A673 (cell line): ENCODE results near the gene PILRA. TPM values are rescaled to one million over a fixed set of nuclear protein-coding genes. Genes with fewer than 3 reads are reported as not detected.
"Not testable (repeated sequence)": the region's sequence is repeated elsewhere in the genome, so short reads cannot be mapped to it uniquely, and the experiment has no call there.

Experiments
- BruUV-seq: library from RNA; stranded (reverse); fragments of 400-500 nt; replicated peaks from 2 replicates; lab custom pipeline; 2021; lab: Mats Ljungman, UMichigan
- CTCF ChIA-PET: fragments of 300-600 bp; sonication (Branson Sonifier 250); formaldehyde crosslinking; loops from one replicate; lab custom pipeline; 2022; ENCODE audit warnings: antibody characterized with exemption; lab: Charles Lee
- POLR2A ChIA-PET: fragments of 300-600 bp; sonication (Branson Sonifier 250); formaldehyde crosslinking; loops from one replicate; lab custom pipeline; 2022; ENCODE audit warnings: antibody characterized with exemption; ENCODE audit not compliant: low non-redundant PET; lab: Charles Lee
- DNase-seq: peaks from one replicate; pipeline ENCODE4 v3.0.0-alpha.2; 2015; ENCODE audit warnings: low spot score
- H3K27ac ChIP-seq: fragments of 200-600 bp; sonication (generic); 2 replicates; pipeline ENCODE4 v1.5.1; 2016; ENCODE audit warnings: mixed run types, low read depth, mild to moderate bottlenecking, mixed read lengths, antibody characterized with exemption, low read length; ENCODE audit not compliant: poor library complexity, severe bottlenecking
- H3K27me3 ChIP-seq: fragments of 200-600 bp; sonication (generic); replicated peaks from 2 replicates; pipeline ENCODE4 v1.6.1; 2017; ENCODE audit warnings: mixed run types, low read depth, mild to moderate bottlenecking, mixed read lengths, antibody characterized with exemption, low read length; ENCODE audit not compliant: insufficient read depth, poor library complexity
- H3K36me3 ChIP-seq: fragments of 200-600 bp; sonication (generic); 2 replicates; pipeline ENCODE4 v1.6.1; 2016; ENCODE audit warnings: mixed run types, mild to moderate bottlenecking, mixed read lengths, antibody characterized with exemption, low read length; ENCODE audit not compliant: insufficient read depth, poor library complexity, severe bottlenecking
- H3K4me1 ChIP-seq: fragments of 200-600 bp; sonication (generic); 2 replicates; pipeline ENCODE4 v1.6.1; 2017; ENCODE audit warnings: mixed run types, mild to moderate bottlenecking, mixed read lengths, antibody characterized with exemption, low read length; ENCODE audit not compliant: insufficient read depth, poor library complexity, severe bottlenecking
- H3K4me3 ChIP-seq: fragments of 200-600 bp; sonication (generic); 2 replicates; pipeline ENCODE4 v1.5.1; 2016; ENCODE audit warnings: low read depth, mixed run types, mild to moderate bottlenecking, mixed read lengths, low read length; ENCODE audit not compliant: poor library complexity, severe bottlenecking
- H3K9me3 ChIP-seq: fragments of 200-600 bp; sonication (generic); 2 replicates; pipeline ENCODE4 v1.6.1; 2016; ENCODE audit warnings: mixed run types, low read depth, mild to moderate bottlenecking, mixed read lengths, antibody characterized with exemption, low read length; ENCODE audit not compliant: poor library complexity, severe bottlenecking
- EZH2 ChIP-seq: fragments of 200-600 bp; sonication (generic); IDR thresholded peaks from 2 replicates; pipeline ENCODE4 v1.6.1; 2017; ENCODE audit warnings: borderline replicate concordance, low read depth, mild to moderate bottlenecking, mixed read lengths, antibody characterized with exemption, low read length; ENCODE audit not compliant: poor library complexity, severe bottlenecking
- intact Hi-C: fragments of 100-400 bp; cut with micrococcal nuclease; formaldehyde crosslinking; loops from one replicate; pipeline ENCODE4 v1.10.0; 2022; ENCODE audit not compliant: unreplicated experiment
- total RNA-seq: library from RNA; stranded (reverse); gene quantifications from 2 replicates; pipeline ENCODE4 v1.2.3, GENCODE V29; 2021
- TF ChIP-seq, protein P1 (sequence below): fragments of 300-800, 200-600 bp; sonication (generic); conservative IDR thresholded peaks from 2 replicates; pipeline ENCODE4 v1.5.1; 2017; ENCODE audit warnings: low read depth, mild to moderate bottlenecking, antibody characterized with exemption, low read length, moderate library complexity, mixed read lengths

PILRA gene
- total RNA-seq, 1 experiment from 2014 or later, result 1.5 TPM

- H3K27me3 ChIP-seq, H3K4me3 ChIP-seq, POLR2A ChIA-PET, intact Hi-C loops, H3K4me1 ChIP-seq, BruUV-seq, H3K9me3 ChIP-seq, H3K27ac ChIP-seq, DNase-seq: not testable (repeated sequence)
- TF ChIP-seq, protein P1, sequence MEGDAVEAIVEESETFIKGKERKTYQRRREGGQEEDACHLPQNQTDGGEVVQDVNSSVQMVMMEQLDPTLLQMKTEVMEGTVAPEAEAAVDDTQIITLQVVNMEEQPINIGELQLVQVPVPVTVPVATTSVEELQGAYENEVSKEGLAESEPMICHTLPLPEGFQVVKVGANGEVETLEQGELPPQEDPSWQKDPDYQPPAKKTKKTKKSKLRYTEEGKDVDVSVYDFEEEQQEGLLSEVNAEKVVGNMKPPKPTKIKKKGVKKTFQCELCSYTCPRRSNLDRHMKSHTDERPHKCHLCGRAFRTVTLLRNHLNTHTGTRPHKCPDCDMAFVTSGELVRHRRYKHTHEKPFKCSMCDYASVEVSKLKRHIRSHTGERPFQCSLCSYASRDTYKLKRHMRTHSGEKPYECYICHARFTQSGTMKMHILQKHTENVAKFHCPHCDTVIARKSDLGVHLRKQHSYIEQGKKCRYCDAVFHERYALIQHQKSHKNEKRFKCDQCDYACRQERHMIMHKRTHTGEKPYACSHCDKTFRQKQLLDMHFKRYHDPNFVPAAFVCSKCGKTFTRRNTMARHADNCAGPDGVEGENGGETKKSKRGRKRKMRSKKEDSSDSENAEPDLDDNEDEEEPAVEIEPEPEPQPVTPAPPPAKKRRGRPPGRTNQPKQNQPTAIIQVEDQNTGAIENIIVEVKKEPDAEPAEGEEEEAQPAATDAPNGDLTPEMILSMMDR, result peak; percentile 34
- CTCF ChIA-PET, result interaction anchor here (1.5 kb wide), 1 partner anchor 127 kb away, joined by 3 read pairs; no protein-coding TSS in a partner anchor
- peaks cover 38% of the 10 kb centered on the region for H3K36me3 ChIP-seq
These were observed 28.0 kb upstream of the PILRA start for GRCh38 chr7:100345288-100345672.

DNA sequence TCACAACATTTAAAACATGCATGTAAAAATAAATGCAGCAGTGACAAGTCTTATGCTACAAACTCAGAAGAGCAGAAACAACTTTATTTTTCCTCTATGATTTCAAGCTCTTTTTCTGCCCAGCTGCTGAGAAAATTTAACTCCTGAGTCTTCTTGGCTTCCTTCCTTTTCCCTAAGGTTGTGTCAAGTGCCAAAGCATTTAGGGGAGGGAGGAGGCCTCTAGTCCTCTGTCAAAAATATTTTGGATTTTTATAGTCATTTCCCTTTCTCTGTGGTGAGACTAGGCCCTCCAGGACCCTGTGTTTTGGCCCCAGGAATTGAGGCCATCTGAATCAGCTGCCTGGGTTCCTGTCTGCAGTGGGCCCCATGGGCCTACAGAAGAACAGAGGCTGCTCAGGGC is 26.4 kb upstream of the PILRA start:
- no TSS peak for BruUV-seq
- intact Hi-C loops, result no loop called here
- Histone ChIP-seq H3K4me1 (no peaks in the 10 kb centered on the region), H3K27ac (no peak overlapping the region), H3K27me3 (no peaks in the 10 kb centered on the region), H3K9me3 (no peaks in the 10 kb centered on the region), H3K4me3 (no peak overlapping the region), H3K36me3 (peaks cover 46% of the 10 kb centered on the region)
- ChIA-PET POLR2A (no interaction called here), CTCF (interaction anchor here (1.5 kb wide), 1 partner anchor 129 kb away, joined by 3 read pairs; no protein-coding TSS in a partner anchor)
- TF ChIP-seq, protein P1, result no peak
- no peak for TF ChIP-seq EZH2
- DNase-seq, result no peak

DNA sequence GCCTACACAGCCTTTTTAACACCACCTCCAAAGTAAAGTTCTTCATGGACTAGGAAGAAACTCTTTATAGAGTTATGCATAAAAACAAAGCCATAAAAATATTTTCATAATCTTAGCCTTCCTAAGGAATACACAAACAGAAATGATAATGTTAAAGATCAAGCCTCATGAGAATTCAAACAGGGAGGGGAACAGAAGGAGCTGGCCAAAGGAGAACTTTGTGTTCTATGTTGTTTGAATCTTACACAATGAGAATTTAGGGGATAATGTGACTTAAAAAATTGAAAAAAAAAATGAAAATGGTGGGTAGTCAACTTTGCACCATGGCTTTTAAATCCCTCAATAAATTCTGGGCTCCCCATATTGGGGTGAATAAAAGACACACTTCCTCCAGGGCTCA is 24.5 kb upstream of the PILRA start:
- no peaks in the 10 kb centered on the region for H3K27me3 ChIP-seq
- ChIA-PET CTCF (no interaction called here), POLR2A (no interaction called here)
- H3K36me3 ChIP-seq, result peaks cover 48% of the 10 kb centered on the region
- intact Hi-C loops, result no loop called here
- H3K4me3 ChIP-seq, result no peak overlapping the region
- H3K9me3 ChIP-seq, result no peaks in the 10 kb centered on the region
- no TSS peak for BruUV-seq
- no peak for DNase-seq
- TF ChIP-seq, protein P1, result no peak
- no peak for TF ChIP-seq EZH2
- H3K4me1 ChIP-seq, result no peaks in the 10 kb centered on the region
- H3K27ac ChIP-seq, result no peak overlapping the region
